T1000 (cell line): Measurements from ENCODE around the gene ASAH2.
"Not testable (repeated sequence)": the region's sequence is repeated elsewhere in the genome, so short reads cannot be mapped to it uniquely, and the experiment has no call there.

Experiments used
- DNase-seq: peaks from one replicate; lab custom pipeline; 2025; ENCODE audit warnings: mixed read lengths; lab: John Stamatoyannopoulos, UW

Gene ASAH2

GRCh38 chr10:50251394-50251793, at the start of gene ASAH2:
TSS of gene ASAH2 (minus strand) at chr10:50251516. CDS start at chr10:50248610, 2,906 bp downstream.
- no peak for DNase-seq

- no peak for DNase-seq
These were observed 48.8 kb upstream of the ASAH2 start for GRCh38 chr10:50299948-50300669.

GRCh38 chr10:50295367-50295766, 44.1 kb upstream of the ASAH2 start:
- no peak for DNase-seq

- no peak for DNase-seq
These were observed 43.3 kb upstream of the ASAH2 start for GRCh38 chr10:50294582-50294981.

GRCh38 chr10:50293513-50294313, 42.4 kb upstream of the ASAH2 start:
- DNase-seq: no peak

- no peak for DNase-seq
These were observed 40.0 kb upstream of the ASAH2 start for GRCh38 chr10:50291261-50291850.

- DNase-seq: no peak
These were observed 37.9 kb upstream of the ASAH2 start for GRCh38 chr10:50289196-50289595.

GRCh38 chr10:50286996-50287803, 35.9 kb upstream of the ASAH2 start:
- DNase-seq: no peak

GRCh38 chr10:50286517-50286916, 35.2 kb upstream of the ASAH2 start:
- no peak for DNase-seq

- no peak for DNase-seq
These were observed 30.7 kb upstream of the ASAH2 start for GRCh38 chr10:50281967-50282522.

- no peak for DNase-seq
These were observed 30.1 kb upstream of the ASAH2 start for GRCh38 chr10:50281210-50281966.

GRCh38 chr10:50280049-50280841, 28.9 kb upstream of the ASAH2 start:
- no peak for DNase-seq

GRCh38 chr10:50279489-50279888, 28.2 kb upstream of the ASAH2 start:
- DNase-seq: no peak

- no peak for DNase-seq
These were observed 24.4 kb upstream of the ASAH2 start for GRCh38 chr10:50275650-50276235.

GRCh38 chr10:50272531-50272930, 21.2 kb upstream of the ASAH2 start:
- DNase-seq: no peak

- DNase-seq: no peak
These were observed 20.4 kb upstream of the ASAH2 start for GRCh38 chr10:50271564-50272250.

- DNase-seq: not testable (repeated sequence)
These were observed 16.6 kb upstream of the ASAH2 start for GRCh38 chr10:50267877-50268276.

- DNase-seq: not testable (repeated sequence)
These were observed 11.3 kb upstream of the ASAH2 start for GRCh38 chr10:50262625-50263024.

GRCh38 chr10:50260791-50261281, 9.5 kb upstream of the ASAH2 start:
- DNase-seq: no peak
